GM19372 (cell line): ENCODE results near the gene NEDD4L.

ENCODE experiments used
- ATAC-seq: cut with Tn5 transposase; IDR thresholded peaks from one replicate; pipeline ENCODE4 v1.9.1; 2021; ENCODE audit warnings: mild to moderate bottlenecking, low read depth, moderate library complexity; ENCODE audit not compliant: unreplicated experiment

NEDD4L gene

DNA sequence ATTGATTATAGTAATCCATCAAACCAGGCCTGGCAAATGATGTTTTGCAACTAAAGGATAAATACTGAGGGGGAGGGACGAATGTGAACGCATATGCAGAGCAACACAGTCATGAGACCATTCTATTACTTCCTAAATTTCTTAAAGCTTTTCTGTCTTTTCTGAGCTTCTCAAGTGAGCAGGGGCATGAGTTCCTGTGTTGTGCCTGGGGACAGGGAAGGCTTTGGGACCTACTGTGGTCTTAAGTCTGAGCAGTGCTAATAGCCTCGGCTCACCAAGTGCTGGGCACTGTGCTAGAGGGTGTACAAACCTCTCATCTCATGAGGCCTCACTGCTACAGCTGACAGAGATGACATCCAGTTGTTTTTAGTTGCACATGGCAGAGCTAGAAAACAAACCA, 182.4 kb downstream of the NEDD4L start:
- no peak for ATAC-seq

DNA sequence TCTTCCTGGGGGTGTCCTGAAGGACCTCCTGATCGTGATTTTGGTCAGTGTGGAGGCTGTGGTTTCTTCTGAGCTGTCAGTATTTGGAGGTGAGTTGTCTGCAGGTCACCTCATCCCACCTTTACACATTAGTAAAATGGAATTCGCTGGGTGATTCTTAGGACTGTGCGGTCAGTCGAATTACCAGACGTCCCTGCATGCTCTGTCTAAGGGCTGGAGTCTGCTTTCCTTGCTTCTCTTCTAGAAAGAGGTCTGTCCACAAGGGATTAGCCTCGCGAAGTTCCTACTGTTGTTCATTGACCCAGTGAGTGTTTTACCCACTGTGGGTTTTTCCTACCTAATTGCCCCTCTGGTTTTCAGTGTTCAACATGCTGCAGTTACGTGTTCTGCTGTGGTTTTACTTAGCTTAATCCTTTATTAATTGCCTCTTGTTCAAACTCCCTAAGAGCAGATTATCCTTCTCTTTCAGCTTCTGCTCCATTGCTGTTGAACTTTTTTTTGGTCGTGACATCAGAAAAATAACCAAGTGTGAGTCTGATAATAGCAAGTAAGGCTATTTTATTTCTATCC, 183.4 kb downstream of the NEDD4L start:
- no peak for ATAC-seq

DNA sequence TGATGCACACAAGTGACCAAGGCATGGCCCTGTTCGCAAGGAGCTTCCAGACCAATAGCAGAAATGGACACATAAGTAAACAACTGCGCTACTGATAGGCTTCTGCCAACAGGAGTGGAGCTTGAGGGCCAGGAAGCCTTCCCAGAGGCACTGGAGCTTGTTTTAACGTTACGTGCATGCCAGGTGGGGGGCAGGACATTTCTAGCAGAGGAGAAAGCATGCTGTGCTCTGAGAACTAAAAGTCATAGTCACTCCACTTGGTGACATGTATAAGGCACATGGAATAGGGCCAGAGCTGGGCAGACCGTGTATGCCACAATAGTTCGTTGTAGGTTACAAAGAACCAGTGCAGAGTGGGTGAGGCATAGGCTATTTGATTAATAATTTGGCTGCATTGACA, 184.2 kb downstream of the NEDD4L start:
- ATAC-seq, result no peak

DNA sequence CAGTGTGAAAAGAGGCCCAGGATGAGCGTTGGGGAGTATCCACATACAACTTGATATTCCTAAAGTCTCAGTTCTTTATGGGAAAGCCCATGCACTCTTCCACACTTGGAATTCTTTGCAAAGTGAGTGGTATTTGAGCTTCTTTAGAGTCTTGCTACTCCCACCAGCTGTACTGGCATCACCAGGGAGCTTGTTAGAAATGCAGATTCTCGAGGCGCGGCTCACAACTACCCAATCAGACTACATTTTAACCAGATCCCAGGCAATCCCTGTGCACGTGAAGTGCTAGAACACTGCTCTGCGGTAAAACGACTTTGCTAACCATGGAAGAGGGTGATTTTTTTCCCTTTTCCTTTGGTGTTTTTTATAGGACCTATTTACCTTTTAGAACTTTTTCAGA, 184.7 kb downstream of the NEDD4L start:
- no peak for ATAC-seq

DNA sequence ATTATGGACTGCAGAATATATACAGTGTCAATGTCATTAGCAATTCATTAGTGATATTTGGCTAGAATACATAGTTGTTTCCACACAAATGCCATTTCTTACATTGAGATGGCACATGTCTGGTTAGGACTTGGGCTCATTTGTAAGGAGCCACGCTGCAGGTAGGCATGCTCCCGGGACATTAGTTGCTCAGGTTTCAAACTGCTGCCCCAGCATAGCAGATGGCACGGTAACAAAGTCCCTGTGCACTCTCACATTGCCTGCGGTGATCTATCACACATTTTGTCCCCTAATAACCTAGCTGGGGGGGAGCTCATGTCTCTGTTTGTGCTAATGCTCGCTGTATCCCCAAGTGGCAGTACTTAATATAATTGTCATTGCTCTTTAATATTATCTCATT, 185.1 kb downstream of the NEDD4L start:
- ATAC-seq, result no peak

DNA sequence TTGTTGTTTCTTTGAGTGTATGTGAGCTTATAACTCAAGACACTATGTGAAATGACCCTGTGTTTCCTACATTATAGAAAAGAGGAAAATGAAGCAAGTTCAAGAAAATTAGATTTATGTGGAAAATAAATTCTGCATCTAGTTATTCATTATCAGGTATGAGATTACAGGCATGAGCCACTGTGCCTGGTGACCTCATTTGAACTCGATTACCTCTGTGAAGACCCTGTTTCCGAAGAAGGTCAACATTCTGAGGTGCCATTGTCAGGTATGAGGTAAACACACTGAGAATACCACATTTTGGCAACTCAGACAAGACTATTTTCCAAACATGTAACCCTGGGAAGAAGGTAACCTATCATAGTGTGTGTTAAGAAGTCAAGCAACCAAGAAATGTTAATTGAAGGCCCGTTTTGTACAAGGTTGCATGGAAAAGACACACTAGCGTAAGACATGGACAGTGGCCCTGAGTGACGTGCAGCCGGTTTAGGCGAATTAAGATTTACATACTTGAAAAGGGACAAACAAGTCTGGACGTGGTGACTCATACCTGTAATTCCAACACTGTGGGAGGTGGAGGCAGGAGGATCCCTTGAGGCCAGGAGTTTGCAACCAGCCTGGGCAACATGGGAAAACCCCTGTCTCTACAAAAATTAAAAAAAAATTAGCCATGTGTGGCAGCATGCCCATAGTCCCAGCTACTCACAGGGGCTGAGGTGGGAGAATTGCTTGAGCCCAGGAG, 186.6 kb downstream of the NEDD4L start:
- no peak for ATAC-seq

DNA sequence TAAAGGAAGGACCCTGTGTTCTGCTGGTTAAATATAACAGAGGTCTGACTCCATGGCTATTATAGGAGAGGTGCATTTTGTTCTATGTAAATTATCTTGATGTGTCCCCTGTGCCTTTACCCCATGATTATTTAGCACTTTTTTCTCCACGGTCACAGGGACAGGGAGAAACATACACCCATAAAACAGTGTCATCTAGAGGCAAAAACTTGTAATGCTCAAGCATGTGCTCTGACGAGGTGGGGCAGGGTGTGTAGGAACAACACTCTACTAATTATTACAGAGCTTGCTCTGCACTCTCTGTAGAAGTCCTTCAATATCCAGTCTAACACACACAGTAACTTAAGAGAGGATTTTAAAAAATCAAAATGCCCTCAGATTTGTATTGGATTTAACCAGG, 187.9 kb downstream of the NEDD4L start:
- no peak for ATAC-seq

DNA sequence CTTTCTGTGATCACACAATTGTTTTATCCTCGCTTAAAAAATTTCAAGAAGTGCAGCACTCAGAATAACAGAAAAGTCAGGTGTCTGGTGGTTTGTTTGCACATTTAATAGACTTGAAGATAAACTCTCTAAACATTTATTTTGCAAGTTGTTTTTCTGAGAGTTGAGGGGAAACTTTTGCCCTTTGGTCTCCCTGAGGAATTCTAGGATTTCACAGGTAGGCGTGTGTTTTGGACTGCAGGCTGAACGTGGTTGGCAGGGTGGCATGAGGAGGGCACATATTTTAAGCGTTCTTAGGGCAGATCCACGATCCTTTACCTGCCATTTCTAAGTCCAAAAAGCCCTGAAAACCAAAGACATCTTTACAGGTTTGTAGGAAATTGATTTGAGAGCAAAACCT, 188.6 kb downstream of the NEDD4L start:
- no peak for ATAC-seq

DNA sequence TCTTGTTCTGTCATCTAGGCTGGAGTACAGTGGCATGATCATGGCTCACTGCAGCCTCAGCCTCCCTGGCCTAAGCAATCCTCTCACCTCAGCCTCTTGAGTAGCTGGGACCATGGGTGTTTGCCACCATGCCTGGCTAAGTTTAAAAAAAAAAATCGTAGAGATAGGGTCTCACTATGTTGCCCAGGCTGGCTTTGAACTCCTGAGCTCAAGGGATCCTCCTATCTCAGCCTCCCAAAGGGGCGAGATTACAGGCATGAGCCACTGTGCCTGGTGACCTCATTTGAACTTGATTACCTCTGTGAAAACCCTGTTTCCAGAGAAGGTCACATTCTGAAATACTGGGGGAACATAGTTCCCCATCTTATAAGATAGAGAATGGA, 190.3 kb downstream of the NEDD4L start:
- ATAC-seq, result no peak

DNA sequence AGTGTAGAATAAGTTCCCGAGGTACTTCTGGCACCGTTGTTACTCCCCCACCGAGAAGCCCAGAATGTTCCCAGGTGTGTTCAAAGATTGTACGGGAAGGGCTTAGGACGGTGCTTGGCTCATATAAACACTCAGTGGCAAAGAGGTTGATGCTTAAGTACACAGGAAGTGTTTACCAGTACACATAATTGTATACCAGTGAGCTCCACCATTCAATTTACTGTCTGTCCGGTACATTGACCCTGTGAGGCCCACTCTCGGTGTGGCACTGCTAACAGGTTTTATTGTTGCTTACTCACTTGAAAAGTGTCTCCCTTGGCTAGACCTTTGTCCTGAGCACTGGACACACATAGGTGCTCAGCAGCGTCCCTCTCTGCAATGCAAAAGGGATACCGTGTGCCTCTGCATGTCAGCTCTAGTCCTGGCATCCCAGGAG, 191.0 kb downstream of the NEDD4L start:
- no peak for ATAC-seq

DNA sequence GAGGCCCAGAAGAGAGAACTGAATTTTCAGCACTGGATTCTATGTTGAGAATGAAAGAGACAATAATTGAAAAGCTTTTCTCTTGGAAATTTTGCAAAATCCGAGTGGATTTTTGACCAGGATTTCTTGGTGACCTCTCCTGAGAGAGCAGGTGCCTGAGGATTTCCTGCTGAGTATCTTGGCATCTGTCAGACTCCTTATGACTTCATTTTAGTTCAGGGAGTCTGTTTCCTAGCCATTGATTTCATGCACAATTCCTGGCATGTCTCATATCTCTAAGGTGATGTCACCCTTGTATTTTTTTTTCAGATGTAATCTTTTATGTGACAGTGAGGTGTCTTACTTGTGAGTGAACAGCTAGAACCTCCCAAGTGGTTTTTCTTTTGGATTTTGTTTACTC, 195.9 kb downstream of the NEDD4L start:
- no peak for ATAC-seq

DNA sequence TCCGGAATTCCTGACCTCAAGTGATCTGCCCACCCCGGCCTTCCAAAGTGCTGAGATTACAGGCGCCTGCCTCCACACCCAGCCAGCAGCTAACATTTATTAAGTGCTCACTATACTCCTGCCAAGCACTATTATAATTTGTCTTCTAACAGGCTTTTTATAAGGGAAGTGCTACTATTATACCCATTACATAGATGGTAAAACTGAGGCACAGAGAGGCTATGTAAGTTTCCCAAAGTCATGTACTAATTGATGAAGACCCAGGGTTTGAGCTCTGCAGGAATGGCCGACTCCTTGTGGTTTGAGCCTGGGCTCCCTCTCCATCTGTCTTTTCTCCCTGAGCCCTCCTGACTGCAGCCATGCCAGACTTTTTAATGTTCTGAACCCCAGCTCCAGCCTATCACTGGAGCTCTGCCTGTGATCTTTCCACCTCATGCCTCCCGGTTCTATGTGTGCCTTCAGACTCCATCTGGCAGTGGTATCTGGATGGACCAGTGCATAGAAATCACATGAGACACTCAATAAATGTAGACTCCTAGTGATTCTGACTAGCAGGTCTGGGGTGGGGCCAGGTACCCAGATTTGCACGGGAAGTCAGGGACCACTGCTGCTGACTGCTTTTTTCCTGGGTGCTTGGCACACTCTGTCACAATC, 197.1 kb downstream of the NEDD4L start:
- ATAC-seq, result no peak

DNA sequence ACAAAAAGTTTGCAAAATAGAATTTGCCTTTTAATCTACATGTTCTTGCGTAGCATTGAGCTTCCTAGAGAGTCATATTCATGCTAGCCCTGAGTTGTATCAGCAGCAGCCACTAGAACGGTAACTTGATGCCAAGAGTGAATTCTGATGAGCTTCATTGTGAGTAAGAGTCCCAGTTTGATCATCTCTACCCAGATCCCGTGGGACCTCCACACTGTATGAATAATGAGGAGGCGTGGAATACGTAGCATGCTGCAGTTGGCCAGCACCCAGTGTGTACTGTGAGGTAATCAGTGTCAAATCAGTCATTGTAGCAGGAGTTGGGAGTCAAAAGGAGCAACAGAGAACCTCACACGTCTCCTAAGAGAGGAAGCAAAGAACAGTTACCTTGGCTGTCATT, 197.9 kb downstream of the NEDD4L start:
- ATAC-seq, result no peak

DNA sequence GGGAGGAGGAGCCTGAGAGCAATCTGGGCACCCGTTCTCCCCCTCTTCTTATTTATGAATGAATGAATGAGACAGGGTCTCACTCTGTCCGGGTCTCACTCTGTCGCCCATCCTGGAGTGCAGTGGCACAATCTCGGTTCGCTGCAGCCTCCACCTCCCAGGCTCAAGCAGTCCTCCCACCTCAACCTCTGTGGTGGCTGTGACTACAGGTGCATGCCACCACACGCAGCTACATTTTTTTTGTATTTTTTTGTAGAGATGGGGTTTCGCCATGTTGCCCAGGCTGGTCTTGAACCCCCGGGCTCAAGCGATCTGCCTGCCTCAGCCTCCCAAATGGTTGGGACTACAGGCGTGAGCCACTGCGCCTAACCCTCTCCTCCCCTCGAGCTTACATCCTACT, 198.4 kb downstream of the NEDD4L start:
- no peak for ATAC-seq

DNA sequence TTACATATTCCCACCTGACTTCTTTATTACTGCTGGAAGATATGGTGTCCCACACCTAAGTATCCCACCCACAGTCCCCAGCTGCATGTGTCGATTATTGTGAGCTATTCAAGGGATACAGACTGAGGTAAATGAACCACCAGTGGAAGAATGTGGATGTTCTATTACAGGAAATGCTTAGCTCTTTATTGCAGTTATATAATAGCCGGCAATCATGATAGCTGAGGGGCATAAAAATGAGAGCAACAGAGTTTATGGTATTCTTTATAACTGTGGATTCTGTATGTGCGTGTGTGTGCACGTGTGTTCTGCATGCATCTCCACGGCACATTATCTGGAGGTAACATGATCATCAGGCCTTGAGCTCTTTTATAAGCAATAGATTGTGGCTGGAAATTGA, 198.9 kb downstream of the NEDD4L start:
- no peak for ATAC-seq

DNA sequence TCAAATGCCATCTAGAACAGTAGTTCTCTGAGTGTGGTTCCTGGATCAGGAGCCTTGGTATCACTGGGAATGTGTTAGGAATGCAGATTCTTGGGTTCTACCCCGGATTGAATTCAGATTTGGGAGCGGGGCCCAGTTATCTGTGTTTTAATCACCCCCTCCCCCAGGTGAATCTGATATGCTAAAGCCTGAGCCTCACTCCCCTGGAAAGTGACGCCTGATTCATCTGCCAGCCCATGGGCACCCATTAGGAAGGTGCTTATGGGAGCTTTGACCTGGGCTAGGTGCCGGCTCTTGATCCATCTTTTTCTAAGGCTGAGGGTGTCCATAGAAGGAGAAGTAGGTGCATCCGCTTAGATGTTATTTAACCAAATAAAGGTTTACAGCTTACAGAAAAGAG, 199.4 kb downstream of the NEDD4L start:
- ATAC-seq, result no peak

DNA sequence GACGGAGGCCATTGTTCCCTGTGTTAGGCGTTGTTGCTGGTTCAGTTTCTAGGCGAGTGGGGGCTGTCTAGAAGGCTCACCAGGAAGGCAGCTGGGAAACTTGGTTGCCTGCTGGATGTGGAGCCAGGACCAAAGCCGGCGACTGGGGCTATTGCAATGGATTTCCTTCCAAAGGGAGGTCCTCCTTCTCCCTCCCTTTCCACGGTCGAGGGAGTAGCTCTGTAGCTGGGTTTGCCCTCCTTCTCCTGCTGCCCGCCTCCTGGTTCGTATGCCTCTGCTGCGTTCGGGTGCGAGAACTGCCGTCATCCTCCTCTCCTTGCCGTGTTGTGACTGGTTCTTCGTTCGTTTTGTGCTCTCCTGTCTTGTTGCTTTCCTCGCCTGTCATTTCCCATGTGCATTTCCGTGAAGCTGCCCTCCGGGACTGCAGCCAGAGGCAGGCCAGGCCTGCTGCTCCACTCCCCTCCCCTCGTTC, 203.4 kb downstream of the NEDD4L start:
- ATAC-seq, result no peak

DNA sequence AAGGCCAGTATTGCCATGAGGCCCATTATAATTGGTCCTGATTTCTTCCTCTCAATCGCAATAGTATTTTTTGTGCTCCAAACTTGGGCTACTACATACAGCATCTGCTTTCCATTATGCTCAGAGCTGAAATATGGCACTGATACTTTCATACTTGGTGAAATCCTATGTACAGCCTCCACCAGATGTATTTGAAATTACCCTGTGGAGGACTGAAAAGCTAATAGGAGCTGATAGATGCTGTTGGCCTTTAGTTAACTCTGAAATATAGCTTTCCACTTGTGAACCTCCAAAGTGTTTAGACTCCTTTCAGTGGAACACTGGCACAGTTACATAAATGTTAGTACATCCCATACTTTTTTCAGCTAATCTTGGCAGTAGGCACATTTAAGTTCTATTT, 205.7 kb downstream of the NEDD4L start:
- ATAC-seq, result no peak

DNA sequence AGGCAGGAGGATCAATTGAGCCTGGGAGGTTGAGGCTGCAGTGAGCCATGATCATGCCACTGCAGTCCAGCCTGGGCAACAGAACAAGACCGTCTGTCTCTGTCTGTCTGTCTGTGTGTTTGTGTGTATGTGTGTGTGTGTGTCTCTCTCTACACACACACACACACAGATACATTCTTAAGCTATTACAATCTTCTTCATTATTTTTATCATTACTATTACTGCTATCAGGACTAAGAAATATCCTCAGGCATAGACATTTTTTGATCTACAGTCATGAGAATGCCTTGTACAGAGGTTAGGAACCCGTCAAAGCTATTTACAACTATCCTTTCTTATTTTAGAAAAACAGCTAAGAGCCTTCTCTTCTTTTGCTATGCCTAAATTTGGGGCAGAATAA, 207.4 kb downstream of the NEDD4L start:
- ATAC-seq, result no peak

DNA sequence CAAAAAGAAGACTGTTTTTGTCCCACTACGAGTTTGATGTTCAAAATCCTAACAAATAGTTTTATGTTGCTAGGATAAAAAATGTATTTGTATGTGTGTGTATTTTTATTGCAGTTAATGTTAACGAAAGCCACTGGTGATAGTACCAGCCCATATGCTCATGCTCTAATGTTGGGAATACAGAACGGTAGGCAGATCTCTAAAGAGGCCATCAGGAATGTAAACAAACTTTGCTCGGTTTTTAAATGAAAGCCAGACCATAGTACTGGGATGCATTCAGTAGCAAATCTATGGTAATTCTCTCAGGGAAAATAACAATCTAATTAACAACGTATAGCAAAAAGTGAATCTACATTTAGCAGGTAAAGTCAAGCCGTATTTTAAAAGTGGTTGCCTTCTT, 208.1 kb downstream of the NEDD4L start:
- no peak for ATAC-seq

DNA sequence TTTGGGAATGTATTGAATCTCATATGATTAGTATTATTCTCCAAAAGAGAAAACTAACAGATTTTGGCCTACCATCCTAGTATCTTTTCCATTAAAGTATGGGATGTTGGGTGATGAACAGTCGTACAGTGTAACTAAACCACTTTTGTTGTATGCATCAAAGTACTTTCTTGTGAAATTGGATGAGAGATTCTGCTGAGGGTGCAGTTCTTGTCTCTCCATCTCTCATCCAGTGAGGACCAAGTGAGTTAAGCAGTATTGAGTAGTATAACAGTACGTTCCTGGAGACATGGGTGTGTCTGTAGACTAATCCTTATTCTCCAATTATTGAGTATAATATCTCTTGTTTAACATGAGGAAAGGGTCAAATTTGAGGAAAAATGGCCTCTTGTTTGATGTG, 209.3 kb downstream of the NEDD4L start:
- ATAC-seq, result no peak

DNA sequence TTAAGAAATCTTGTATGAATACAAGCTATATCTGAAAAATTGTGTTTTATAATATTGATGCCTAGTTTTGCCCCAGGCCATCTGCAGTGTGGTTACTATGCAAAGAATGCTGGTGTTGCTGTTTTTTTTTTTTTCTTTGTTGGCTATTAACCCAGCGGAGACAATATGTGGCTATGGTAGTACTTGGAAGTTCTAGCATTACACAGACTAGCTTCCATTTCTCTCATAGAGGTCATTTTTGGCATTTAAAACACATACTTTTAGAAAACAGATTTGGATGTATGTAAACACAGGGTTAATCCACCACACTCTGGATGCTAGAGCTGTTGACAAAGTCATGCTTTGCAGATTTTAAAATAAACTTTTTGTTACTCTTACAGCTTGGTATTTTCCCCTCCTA, 209.8 kb downstream of the NEDD4L start:
- no peak for ATAC-seq
